ENCODE results near the gene TMEM80. TPM values are rescaled to one million over a fixed set of nuclear protein-coding genes. Genes with fewer than 3 reads are reported as not detected.
"Not testable (repeated sequence)": the region's sequence is repeated elsewhere in the genome, so short reads cannot be mapped to it uniquely, and the experiment has no call there.

TMEM80 gene
- total RNA-seq, 1 experiment from 2014 or later: 10.8 TPM

- ATAC-seq (no peak), DNase-seq (no peak)
- Histone ChIP-seq H3K27ac (ENCODE audit: low read length) (no peak overlapping the region), H3K36me3 (ENCODE audit: low read depth, low read length) (no peaks in the 10 kb centered on the region), H3F3A (ENCODE audit: low read length, unreplicated experiment) (no peaks in the 10 kb centered on the region), H3K9ac (ENCODE audit: low read length) (no peak overlapping the region), H3K9me3 (ENCODE audit: low read length) (no peaks in the 10 kb centered on the region), H3K4me2 (ENCODE audit: low read length) (no peak overlapping the region), H4K20me1 (ENCODE audit: low read length) (no peaks in the 10 kb centered on the region), H3K9me2 (replicated peaks; ENCODE audit: low read length) (no peaks in the 10 kb centered on the region), H2AFZ (ENCODE audit: low read length) (no peak overlapping the region), H3K4me1 (ENCODE audit: insufficient read depth, low read length) (no peaks in the 10 kb centered on the region), H3K79me2 (ENCODE audit: low read length) (no peaks in the 10 kb centered on the region), H3K27me3 (ENCODE audit: low read length) (no peaks in the 10 kb centered on the region), H3K4me3 (ENCODE audit: low read length) (no peak overlapping the region)
- BruUV-seq (replicated peaks): no TSS peak
- intact Hi-C loops (cut with micrococcal nuclease): no loop called here
- TF ChIP-seq CTCF (conservative IDR thresholded peaks at IDR 0.05; ENCODE audit: low read depth, low read length) (no peak), EZH2 (IDR thresholded peaks at IDR 0.05; ENCODE audit: low read length, unreplicated experiment) (no peak), EZH2phosphoT487 (IDR thresholded peaks at IDR 0.05; ENCODE audit: borderline replicate concordance, low read length) (no peak)
- ChIA-PET CTCF (no interaction called here), POLR2A (ENCODE audit: unreplicated experiment) (no interaction called here)
These were observed 45.1 kb upstream of the TMEM80 start for GRCh38 chr11:650482-650881.

- H4K20me1 ChIP-seq (ENCODE audit: low read length); H3K4me1 ChIP-seq (ENCODE audit: insufficient read depth, low read length); H2AFZ ChIP-seq (ENCODE audit: low read length); ATAC-seq; H3K27me3 ChIP-seq (ENCODE audit: low read length); H3K4me3 ChIP-seq (ENCODE audit: low read length); intact Hi-C loops (cut with micrococcal nuclease); H3K9me3 ChIP-seq (ENCODE audit: low read length); POLR2A ChIA-PET (ENCODE audit: unreplicated experiment); DNase-seq; H3K36me3 ChIP-seq (ENCODE audit: low read depth, low read length); H3K4me2 ChIP-seq (ENCODE audit: low read length); H3K9me2 ChIP-seq (replicated peaks; ENCODE audit: low read length); CTCF ChIA-PET; BruUV-seq (replicated peaks); H3K79me2 ChIP-seq (ENCODE audit: low read length); H3K27ac ChIP-seq (ENCODE audit: low read length); H3F3A ChIP-seq (ENCODE audit: low read length, unreplicated experiment); H3K9ac ChIP-seq (ENCODE audit: low read length): not testable (repeated sequence)
These were observed 42.5 kb upstream of the TMEM80 start for GRCh38 chr11:653136-653535.

- Histone ChIP-seq H4K20me1 (ENCODE audit: low read length) (no peaks in the 10 kb centered on the region), H3K27me3 (ENCODE audit: low read length) (no peaks in the 10 kb centered on the region), H3K4me1 (ENCODE audit: insufficient read depth, low read length) (no peaks in the 10 kb centered on the region), H3K4me3 (ENCODE audit: low read length) (no peak overlapping the region), H3K36me3 (ENCODE audit: low read depth, low read length) (no peaks in the 10 kb centered on the region), H3K9me3 (ENCODE audit: low read length) (no peaks in the 10 kb centered on the region), H3K27ac (ENCODE audit: low read length) (no peak overlapping the region), H3K9ac (ENCODE audit: low read length) (no peak overlapping the region), H2AFZ (ENCODE audit: low read length) (no peak overlapping the region), H3K9me2 (replicated peaks; ENCODE audit: low read length) (no peaks in the 10 kb centered on the region), H3F3A (ENCODE audit: low read length, unreplicated experiment) (no peaks in the 10 kb centered on the region), H3K79me2 (ENCODE audit: low read length) (no peaks in the 10 kb centered on the region), H3K4me2 (ENCODE audit: low read length) (no peak overlapping the region)
- DNase-seq (no peak), ATAC-seq (no peak)
- intact Hi-C loops (cut with micrococcal nuclease): no loop called here
- ChIA-PET POLR2A (ENCODE audit: unreplicated experiment) (no interaction called here), CTCF (no interaction called here)
- no TSS peak for BruUV-seq (replicated peaks)
- no peak for TF ChIP-seq EZH2phosphoT487 (IDR thresholded peaks at IDR 0.05; ENCODE audit: borderline replicate concordance, low read length)
- no peak for TF ChIP-seq EZH2 (IDR thresholded peaks at IDR 0.05; ENCODE audit: low read length, unreplicated experiment)
- no peak for TF ChIP-seq CTCF (conservative IDR thresholded peaks at IDR 0.05; ENCODE audit: low read depth, low read length)
These were observed 41.8 kb upstream of the TMEM80 start for GRCh38 chr11:653837-654236.

DNA sequence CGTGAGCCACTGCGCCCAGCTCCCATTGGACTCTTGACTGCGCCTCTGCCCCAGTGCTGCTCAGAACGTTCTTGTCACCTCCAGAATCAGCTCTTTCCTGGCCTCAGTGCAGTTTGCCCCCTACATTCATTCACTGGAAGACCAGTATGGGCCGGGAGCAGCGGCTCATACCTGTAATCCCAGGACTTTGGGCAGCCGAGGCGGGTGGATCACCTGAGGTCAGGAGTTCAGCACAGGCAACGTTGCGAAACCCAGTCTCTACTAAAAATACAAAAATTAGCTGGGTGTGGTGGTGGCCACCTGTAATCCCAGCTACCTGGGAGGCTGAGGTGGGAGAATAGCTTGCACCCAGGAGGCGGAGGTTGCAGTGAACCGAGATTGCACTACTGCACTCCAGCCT lies 41.2 kb upstream of the TMEM80 start:
- H3K9ac ChIP-seq (ENCODE audit: low read length); H3K9me3 ChIP-seq (ENCODE audit: low read length); ATAC-seq; H3K27me3 ChIP-seq (ENCODE audit: low read length); H3K4me1 ChIP-seq (ENCODE audit: insufficient read depth, low read length); H3K36me3 ChIP-seq (ENCODE audit: low read depth, low read length); H3K4me3 ChIP-seq (ENCODE audit: low read length); H3K27ac ChIP-seq (ENCODE audit: low read length); H3K4me2 ChIP-seq (ENCODE audit: low read length); H2AFZ ChIP-seq (ENCODE audit: low read length); H3K9me2 ChIP-seq (replicated peaks; ENCODE audit: low read length); H4K20me1 ChIP-seq (ENCODE audit: low read length); DNase-seq; BruUV-seq (replicated peaks); CTCF ChIA-PET; POLR2A ChIA-PET (ENCODE audit: unreplicated experiment); H3F3A ChIP-seq (ENCODE audit: low read length, unreplicated experiment); intact Hi-C loops (cut with micrococcal nuclease); H3K79me2 ChIP-seq (ENCODE audit: low read length): not testable (repeated sequence)

All from PC-3 (cell line).